ENCODE data around the gene ZNF429.
"Not testable (repeated sequence)": the region's sequence is repeated elsewhere in the genome, so short reads cannot be mapped to it uniquely, and the experiment has no call there.

Gene ZNF429

DNA sequence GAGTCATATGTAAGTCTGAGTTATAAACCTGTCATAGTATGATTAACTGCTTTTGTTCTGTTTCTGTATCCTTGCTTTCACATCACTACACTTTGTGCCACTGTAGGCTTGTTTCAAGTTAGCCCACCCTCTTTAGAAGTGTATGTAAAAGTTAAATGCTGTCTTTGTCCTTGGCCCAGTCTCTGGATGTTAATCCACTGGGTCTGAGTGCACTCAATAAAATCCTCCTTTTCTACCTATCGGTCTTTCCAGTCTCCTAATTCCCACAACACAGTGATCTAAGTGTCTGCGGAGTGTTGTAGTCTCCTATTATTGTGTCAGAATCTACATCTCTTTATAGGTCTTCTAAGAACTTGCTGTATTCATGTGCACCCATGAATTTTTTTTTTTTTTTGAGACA is 14.1 kb downstream of the ZNF429 start:
- DNase-seq: no peak

DNA sequence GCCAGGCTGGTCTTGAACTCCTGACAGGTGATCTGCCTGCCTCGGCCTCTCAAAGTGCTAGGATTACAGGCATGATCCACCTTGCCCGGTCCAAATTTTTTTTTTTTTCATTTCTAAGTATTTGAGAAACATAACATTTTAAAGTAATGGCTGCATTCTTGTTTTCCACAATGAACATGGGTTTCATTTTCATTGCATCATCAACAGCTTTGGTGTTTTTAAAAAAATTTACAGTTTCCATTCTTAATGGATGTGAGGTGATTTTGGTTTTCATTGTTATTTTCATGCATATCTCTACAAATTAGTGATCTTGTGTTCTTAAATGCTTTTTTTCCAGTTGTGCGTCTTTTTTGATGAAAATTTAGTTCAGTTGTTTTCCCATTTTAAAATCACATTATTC is 27.5 kb downstream of the ZNF429 start:
- DNase-seq: no peak

DNA sequence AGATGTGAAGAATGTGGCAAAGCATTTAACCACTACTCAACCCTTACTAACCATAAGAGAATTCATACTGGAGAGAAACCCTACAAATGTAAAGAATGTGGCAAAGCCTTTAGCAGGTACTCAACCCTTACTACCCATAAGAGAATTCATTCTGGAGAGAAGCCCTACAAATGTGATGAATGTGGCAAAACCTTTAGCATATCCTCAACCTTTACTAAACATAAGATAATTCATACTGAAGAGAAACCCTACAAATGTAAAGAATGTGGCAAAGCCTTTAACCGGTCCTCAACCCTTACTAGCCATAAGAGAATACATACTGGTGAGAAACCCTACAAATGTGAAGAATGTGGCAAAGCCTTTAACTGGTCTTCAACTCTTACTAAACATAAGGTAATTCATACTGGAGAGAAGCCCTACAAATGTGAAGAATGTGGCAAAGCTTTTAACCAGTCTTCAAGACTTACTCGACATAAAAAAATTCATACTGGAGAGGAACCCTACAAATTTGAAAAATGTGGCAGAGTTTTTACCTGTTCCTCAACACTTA is 31.4 kb downstream of the ZNF429 start:
- DNase-seq: not testable (repeated sequence)

DNA sequence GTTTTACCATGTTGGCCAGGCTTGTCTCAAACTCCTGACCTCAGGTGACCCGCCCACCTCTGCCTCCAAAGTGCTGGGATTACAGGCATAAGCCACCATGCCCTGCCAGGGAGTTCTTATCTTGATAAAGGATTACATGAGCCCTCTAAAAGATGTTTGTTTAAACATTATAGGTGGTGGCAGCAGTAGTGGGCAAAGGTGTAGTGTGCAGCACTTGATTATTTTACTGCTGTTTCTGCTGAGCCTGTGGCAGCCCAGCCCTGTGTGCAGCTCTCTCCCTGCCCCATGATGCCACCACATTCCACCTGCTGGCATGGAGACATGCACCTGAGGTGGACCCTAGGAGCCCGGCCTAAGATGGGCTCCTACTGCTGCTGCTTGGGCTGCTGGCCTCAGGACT is 54.0 kb downstream of the ZNF429 start:
- no peak for DNase-seq

DNA sequence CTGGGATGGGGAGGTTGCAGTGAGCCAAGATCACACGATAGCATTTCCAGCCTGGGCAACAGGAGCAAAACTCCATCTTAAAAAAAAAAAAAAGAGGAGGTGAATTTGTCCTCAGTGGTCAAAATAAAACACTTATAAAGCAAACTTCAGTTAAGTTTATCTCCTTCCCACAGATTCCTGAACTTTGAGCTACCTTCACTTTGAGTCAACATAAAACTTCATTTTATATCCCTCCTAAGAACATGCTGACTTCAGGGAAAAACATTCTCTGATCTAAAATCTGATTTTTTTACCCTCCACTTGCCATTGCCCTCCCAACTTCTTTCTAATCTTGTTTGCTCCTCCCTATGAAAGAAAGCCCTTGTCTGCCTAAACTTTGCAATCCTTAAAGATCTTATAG is 59.0 kb downstream of the ZNF429 start:
- no peak for DNase-seq

DNA sequence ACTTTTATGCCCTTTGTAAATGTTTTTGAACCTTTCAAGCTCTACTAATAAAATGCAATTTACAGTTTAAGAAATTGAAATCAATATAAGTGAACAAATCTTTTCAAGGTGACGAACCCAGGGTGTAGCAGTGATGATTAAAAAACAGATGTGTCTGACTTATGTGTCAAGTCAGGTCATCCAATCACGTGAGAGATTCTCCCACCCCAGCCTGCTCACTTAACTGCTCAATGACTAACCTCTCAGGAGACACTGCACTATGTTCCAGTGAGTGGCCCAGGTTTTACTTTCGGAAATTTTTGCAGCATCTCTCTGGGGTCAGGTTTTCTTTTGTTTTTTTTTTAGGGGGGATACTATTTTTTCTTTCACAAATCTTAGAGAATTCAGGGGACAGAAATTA is 60.7 kb downstream of the ZNF429 start:
- no peak for DNase-seq

DNA sequence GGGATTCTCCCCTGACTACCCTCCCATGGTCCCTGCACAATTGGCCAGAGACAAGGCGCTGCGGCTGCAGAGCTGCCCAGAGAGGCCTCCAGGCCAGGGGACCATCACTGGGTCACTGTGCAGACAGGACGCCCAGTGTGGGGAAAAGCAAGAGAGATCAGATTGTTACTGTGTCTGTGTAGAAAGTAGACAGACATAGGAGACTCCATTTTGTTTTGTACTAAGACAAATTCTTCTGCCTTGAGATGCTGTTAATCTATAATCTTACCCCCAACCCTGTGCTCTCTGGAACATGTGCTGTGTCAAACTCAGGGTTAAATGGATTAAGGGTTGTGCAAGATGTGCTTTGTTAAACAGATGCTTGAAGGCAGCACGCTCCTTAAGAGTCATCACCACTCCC is 62.4 kb downstream of the ZNF429 start:
- DNase-seq: not testable (repeated sequence)

DNA sequence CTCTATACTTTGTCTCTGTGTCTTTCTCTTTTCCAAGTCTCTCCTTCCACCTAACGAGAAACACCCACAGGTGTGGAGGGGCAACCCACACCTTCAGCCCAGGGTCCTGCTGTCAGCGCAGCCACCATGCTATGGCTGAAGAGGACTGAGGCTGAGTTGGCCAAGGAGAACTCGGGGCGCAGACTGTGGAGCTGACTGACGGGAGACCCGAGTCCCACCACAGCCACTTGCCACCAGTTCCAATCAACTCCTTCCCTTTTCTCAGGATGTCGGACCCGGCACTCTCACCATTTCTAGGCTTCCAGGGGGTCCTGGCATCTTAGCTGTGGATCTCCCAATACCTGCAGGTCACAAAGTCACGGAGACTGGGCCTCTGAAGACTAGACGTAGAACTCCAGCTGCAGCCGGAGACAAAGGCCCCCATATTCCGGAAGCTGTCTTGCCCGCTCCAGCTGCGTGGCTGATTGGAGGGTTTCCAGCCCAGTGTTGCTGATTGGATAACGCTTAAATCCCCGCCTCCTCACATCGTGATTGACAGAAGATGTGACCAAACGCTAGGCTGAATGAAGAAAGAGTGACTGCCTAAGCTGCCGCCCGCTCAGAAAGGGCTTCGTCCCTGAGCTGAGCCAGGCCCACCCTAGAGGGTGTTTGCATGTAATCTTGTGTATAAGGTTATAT is 63.6 kb downstream of the ZNF429 start:
- DNase-seq: peak; percentile 1

DNA sequence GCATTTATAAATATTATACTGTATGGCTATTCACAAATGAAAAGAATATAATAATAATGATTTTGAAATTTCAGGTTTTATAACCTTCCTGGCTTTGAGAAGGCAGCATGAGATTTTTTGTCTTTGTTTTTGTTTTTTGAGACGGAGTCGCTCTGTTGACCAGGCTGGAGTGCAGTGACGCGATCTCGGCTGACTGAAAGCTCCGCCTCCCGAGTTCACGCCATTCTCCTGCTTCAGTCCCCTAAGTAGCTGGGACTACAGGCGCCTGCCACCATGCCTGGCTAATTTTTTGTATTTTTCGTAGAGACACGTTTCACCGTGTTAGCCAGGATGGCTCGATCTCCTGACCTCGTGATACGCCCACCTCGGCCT is 64.1 kb downstream of the ZNF429 start:
- no peak for DNase-seq

DNA sequence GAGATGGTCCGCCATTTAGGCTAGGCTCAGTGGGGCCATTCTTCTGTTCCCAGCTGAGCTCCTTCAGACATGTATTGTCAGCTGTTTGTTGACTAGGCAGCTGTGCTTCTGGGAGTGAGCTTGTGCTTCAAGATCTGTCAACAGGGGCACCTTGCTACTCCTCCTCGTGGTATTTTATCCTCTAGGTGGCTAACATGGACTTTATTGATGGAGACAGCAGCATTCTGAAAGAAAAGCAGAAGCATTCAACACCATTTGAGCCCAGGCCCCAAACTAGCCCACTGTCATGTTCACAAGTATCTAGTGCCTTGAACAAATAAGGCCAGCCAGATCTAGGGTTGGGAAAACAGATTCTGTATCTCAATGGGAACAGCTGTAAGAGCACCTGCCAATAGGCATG is 65.9 kb downstream of the ZNF429 start:
- no peak for DNase-seq

DNA sequence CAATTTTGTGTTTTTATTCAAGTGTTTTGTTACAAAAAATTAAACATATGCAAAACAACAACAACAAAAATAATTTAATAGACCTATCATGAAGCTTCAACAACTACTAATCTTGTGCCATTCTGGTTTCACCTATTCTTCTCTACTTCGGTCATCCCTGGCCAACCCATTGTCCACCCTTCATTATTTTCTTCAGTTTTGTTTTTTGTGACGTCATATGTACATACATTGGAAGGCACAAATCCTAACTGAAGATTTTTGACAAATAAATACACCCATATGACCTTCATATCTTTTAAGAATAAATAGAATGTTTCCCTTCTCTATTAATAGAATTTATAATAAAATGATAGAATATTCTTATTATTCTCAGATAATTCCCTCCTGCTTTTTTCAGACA is 69.2 kb downstream of the ZNF429 start:
- DNase-seq: no peak

DNA sequence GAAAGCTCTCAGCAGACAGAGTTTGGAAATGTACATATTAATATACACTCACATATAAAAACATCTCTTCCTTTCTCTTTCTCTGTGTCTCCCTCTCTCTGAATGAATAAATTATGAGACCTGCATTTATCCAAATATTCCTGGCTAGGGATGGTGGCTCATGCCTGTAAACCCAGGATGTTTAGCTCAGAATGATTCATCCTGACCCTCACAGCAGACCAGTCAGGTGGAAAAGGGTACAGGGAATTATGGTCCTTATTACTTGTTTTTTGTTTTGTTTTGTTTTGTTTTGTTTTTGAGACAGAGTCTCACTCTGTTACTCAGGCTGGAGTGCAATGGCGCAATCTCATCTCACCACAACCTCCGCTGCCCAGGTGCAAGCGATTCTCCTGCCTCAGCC is 71.1 kb downstream of the ZNF429 start:
- no peak for DNase-seq

DNA sequence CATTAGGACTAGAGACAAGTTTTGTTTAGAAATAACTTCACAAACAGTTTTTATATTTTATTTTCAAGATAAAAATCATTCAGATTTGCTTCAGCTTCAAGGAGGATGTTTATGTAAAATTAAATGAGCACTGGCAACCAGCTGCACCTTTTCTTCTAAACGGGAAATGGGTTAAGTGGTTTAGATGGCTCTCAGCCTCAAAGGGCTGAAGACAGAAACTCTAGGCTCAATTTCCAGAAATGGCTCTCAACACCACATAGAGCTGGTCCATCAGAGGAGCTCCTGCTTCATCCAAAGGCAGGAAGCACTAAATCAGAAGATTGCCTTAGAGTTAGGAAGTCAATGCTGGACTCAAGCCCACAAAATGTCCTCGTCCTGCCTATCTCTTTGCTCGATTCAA is 74.7 kb downstream of the ZNF429 start:
- DNase-seq: no peak

DNA sequence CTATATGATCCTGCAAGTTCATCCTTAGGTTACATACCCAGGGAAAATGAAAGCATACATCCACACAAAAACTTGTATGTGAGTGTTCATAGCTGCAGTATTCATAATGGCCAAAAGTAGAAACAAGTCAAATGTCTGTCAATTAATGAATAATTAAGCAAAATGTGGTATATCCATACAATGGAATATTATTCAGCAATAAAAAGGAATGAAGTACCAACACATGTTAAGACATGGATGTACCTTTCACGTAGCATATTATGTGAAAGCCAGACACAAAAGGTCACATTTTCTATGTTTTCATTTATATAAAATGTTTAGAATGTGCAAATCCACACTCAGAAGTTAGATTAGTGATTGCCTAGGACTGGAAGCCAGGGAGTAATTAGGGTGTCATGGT is 75.4 kb downstream of the ZNF429 start:
- no peak for DNase-seq

DNA sequence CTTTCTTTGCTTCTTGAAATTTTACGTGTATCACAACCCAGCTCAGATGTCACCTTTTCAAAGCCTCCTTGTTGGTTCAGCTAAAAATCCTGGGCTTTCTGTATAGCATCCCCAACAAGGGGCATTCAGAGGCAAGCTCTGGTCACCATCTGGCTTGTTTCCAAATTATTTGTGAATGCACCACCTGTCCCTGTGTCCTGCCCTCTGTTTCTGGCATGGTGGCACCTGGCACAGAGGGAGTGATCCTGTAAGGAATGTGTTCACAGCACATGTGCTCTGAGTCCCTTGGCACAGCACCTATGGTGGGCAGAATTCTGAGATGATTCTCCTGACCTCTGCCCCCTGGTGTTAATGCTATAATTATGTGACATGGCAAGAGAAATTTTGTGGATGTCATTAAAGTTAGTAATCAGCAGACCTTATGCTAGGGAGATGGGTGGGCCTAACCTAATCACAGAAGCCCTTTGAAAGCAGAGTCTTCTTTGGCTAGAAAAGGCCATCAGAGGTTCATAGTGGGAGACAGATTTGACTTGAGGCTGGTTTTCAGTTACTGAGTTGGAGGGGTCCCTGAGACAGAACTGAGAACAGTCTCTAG is 76.3 kb downstream of the ZNF429 start:
- DNase-seq: no peak

DNA sequence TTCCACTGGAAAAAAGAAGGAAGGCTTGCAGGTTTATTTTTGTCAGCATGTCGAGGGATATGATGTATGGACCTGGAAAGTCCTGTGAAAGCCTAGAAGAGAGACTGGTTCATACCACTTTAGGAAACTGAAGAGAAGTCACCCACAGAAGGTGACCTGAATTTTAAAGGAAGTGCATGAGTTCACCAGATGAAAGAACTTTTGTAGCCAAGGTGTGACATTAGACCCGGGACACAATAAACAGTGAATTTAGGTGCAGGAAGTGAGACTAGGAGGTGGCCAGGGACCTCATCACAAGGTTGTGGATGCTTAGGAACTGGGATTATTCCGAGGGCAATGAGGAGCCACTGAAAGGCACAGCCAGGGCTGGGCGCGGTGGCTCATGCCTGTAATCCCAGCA is 79.1 kb downstream of the ZNF429 start:
- DNase-seq: no peak

DNA sequence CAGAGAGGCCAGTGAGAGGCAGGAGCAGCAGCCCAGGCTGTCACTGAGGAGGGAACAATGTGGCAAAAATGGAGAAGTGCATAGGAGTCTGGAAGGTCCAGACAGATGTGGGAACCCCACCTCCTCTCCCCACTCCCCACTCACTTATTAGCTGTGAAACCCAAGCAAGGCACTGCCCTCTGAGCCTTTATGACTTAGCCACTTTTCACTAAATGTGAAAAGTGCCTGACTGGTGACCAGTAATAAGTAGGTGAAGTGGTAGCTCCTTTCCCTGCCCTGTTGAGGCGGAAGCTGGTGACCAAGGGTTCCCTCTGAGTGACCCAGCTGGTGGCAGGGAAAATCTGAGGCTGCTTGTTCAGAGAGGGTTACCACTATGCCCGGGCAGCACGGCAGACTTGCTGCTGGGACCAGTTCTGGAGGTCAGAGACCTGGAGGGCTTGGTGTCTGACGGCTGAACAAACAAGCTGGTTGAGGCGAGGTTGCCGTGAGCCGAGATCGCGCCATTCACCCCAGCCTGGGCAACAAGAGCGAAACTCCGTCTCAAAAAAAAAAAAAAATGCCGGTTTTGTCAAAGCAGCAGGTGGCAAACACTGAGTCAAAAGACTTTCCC is 80.0 kb downstream of the ZNF429 start:
- no peak for DNase-seq

DNA sequence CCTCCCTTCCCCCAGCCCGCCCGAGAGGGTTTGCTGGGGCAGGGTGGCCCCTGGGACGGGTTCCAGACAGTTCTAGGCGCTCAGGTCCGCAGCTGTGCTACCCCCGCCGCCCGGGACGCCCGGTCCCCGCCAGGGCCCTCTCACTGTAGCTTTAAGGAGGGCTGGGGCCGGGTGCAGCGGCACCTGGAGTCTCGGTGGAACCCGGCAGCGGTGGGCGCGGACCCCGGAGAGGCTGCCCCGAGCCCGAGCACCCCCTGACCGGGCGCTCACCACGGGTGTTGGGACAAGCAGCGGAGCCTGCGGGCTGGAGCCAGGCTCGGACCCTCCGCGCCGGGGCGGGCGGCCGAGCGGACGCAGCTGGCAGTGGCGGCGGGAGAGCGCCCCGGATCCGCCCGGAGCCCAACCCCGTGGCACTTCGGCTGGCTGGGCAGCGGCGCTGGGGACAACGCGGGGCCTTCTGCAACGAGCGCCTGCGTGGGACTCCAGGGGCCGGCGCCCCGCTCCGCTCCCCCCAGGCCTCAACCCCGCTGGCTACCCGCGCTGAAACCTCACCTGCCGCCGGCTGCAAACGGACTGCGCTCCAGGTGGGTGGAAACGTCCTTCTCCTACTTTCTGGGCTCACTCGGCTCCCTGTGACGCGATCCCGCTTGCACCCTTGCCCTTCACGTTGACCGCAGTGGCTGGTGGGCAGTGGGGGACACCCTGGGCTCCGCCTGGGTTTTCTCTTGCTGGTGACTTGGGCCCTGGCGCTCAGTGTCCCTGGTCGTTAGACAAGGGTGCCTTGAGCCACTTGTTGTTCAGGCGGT is 81.1 kb downstream of the ZNF429 start:
- no peak for DNase-seq

DNA sequence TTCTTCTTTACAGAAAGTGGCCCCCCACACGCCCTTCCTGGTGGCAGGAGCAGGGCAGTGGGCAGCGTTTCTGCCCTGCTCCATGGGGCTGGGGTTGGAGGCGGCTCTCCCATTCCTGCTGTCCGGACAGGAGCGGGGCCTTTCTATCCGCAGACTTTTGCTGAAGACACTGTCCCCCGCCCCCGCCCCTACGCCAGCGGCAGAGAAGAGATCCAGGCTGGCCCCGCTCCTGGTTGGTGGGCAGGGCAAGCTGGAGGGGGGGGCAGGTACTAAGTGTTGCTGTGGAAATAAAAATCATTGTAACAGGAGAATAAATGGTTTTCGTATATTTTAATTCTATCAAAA is 81.7 kb downstream of the ZNF429 start:
- no peak for DNase-seq

DNA sequence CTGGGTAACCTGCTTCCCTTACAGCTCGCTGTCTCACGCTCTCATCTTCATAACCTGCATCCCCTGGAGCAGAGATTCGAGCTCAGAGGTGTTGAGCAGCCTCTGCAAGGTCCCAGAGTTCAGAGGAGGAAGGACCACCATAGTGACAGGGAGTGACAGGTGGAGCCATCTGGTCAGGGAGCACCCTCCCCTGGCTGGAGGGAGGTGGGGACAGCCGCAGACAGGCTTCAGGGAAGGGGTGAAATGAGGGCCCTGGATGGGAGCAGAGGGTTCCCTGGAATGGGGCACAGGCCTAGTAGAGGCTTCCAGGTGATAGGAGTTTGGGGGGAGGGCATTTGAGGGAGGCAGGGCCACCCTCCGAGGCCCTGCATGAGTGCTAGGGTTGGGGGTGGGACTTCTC is 82.1 kb downstream of the ZNF429 start:
- DNase-seq: no peak

DNA sequence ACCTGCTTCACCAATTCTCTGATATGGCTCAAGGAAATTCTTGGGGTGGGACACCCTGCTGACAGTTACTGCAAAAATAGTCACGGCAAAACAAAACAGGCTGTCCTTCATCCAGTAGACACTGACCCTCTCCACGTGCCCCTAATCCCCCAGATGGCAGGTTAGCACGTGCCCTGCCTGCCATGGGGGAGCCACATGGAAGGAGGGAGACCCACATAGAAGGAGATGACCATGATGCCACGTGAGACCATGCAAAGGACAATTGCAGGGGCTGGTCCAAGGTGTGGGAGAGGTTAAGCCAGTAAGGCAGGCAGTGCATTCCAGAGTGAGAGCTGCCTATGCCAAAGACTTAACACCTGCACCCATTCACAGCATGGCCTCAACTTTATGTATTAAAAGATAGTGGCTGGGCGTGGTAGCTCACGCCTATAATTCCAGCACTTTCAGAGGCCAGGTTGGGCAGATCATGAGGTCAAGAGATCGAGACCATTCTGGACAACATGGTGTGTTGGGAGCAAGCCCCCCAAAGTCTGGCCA is 82.7 kb downstream of the ZNF429 start:
- no peak for DNase-seq

DNA sequence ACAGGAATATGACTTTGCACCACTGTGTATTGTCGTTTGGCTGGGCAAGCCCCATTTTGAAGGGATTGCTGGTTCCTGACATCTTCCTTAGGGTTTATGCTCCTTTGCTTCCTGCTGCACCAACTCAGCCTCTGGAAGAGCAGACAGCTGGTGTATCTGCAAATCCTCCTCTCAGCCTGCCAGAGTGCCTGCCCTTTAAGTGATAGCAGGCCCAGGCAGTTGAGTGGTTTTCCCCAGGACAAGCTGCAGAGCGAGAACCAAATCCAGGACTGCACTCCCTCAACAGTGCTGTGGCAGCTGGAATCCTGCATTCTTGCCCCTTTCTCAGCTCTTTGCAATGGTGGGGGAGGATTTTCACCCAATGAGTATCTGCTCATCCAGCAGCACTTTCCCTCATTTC is 85.5 kb downstream of the ZNF429 start:
- no peak for DNase-seq

DNA sequence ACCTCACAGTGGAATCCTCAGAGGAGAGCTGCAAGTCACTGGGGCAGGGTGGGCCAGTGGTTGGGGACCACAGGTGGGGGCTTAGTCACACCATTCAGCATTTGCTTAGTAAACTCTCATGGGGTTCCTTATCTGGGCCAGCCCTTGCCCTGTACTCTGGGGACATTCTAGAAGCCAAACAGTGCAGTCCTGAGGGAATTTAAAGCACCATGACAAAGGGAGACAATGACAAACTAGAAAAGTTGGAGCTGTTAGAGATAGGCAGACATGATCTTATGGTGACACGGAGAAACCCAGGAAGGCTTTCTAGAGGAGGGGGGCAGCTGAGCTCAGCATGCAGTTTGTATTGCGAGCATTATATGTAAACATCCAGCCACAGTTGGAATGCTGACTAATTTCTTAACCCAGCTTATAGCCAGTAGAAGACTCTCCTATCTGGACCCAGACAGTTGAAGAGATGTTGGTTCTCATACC is 87.6 kb downstream of the ZNF429 start:
- DNase-seq: no peak
